ENCODE data around the gene ANO8. TPM values are rescaled to one million over a fixed set of nuclear protein-coding genes. Genes with fewer than 3 reads are reported as not detected.

The ANO8 gene
- polyA plus RNA-seq, 3 donors: 0.11 to 14.1 TPM; not detected in 1

DNA sequence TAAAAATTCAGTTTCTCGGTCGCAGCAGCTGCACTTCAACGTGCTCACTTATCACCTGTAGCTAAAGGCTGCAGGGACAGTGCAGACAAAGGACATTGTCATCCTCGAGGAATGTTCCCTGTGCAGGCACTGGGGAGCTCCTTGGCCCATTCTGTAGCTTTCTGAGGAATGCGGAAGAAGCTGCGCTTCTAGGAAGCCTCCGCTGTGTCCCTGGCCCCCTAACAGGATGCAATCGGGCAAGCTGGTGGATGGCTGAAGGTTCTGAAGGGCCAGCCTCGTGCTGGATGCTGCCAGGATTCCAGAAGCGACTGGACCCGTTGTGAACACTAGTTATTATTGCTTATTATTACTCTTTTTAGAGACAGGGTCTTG, 8.1 kb downstream of the ANO8 start:
- Histone ChIP-seq H3K36me3 (replicated peaks in 1 of 2; ENCODE audit: control insufficient read depth in 1 of 2, insufficient read depth in 2 of 2, low read length in 2 of 2) (peaks cover 15 to 22% of the 10 kb centered on the region in 2 donors), H3K9ac (ENCODE audit: insufficient read depth, low read length, poor library complexity, severe bottlenecking) (no peak overlapping the region), H3K4me3 (replicated peaks in 1 of 3; ENCODE audit: low read depth in 2 of 3, low read length in 3 of 3) (no peak overlapping the region), H2AFZ (ENCODE audit: insufficient read depth, low read depth, low read length, poor library complexity, severe bottlenecking) (no peak overlapping the region), H3K9me3 (replicated peaks in 1 of 2; ENCODE audit: control insufficient read depth in 1 of 2, insufficient read depth in 1 of 2, low read length in 2 of 2) (peaks cover 0 to 12% of the 10 kb centered on the region in 2 donors), H3K27me3 (ENCODE audit: control insufficient read depth in 2 of 2, insufficient read depth in 2 of 2, low read length in 2 of 2) (peaks cover 11 to 31% of the 10 kb centered on the region in 2 donors), H4K20me1 (ENCODE audit: insufficient read depth, low read length) (peaks cover 43% of the 10 kb centered on the region), H3K27ac (ENCODE audit: low read depth in 1 of 2, low read length in 2 of 2) (no peak overlapping the region), H3K79me2 (ENCODE audit: insufficient read depth, low read length) (no peaks in the 10 kb centered on the region), H3K4me1 (ENCODE audit: control insufficient read depth in 1 of 2, insufficient read depth in 2 of 2, low read length in 2 of 2) (peaks cover 21 to 28% of the 10 kb centered on the region in 2 donors), H3K4me2 (replicated peaks; ENCODE audit: extremely low read depth, low read length, poor library complexity, severe bottlenecking) (no peak overlapping the region)
- Mint-ChIP-seq H3K27ac (peak overlapping the region in 1 of 7 donors; percentile 6), H3K36me3 (peaks cover 27 to 53% of the 10 kb centered on the region in 2 donors), H3K27me3 (ENCODE audit: low read depth in 3 of 3) (peaks cover 27 to 58% (median 31%) of the 10 kb centered on the region in 3 donors), H3K4me3 (no peak overlapping the region), H3K4me1 (peaks cover 19% of the 10 kb centered on the region), H3K9me3 (peaks cover 0 to 9% (median 7%) of the 10 kb centered on the region in 7 donors)
- intact Hi-C loops (cut with micrococcal nuclease): no loop called here
- TF ChIP-seq CTCF (IDR thresholded peaks at IDR 0.05): no peak
- no peak for DNase-seq
- 98% methylated on average over 7 of the region's 11 CpGs for WGBS (ENCODE audit: insufficient coverage)

- peaks cover 20 to 27% of the 10 kb centered on the region in 2 donors for H3K36me3 ChIP-seq (replicated peaks in 1 of 2; ENCODE audit: control insufficient read depth in 1 of 2, insufficient read depth in 2 of 2, low read length in 2 of 2)
- H3K4me1 ChIP-seq (ENCODE audit: control insufficient read depth in 1 of 2, insufficient read depth in 2 of 2, low read length in 2 of 2): peaks cover 21 to 28% of the 10 kb centered on the region in 2 donors
- H3K27ac Mint-ChIP-seq: no peak overlapping the region
- H3K27me3 ChIP-seq (ENCODE audit: control insufficient read depth in 2 of 2, insufficient read depth in 2 of 2, low read length in 2 of 2): peaks cover 11 to 31% of the 10 kb centered on the region in 2 donors
- peaks cover 45% of the 10 kb centered on the region for H4K20me1 ChIP-seq (ENCODE audit: insufficient read depth, low read length)
- no peak overlapping the region for H3K4me2 ChIP-seq (replicated peaks; ENCODE audit: extremely low read depth, low read length, poor library complexity, severe bottlenecking)
- H3K4me3 Mint-ChIP-seq: no peak overlapping the region
- peaks cover 25 to 53% of the 10 kb centered on the region in 2 donors for H3K36me3 Mint-ChIP-seq
- no peak overlapping the region for H3K27ac ChIP-seq (ENCODE audit: low read depth in 1 of 2, low read length in 2 of 2)
- H2AFZ ChIP-seq (ENCODE audit: insufficient read depth, low read depth, low read length, poor library complexity, severe bottlenecking): no peak overlapping the region
- no peak for DNase-seq
- H3K9me3 ChIP-seq (replicated peaks in 1 of 2; ENCODE audit: control insufficient read depth in 1 of 2, insufficient read depth in 1 of 2, low read length in 2 of 2): peaks cover 0 to 12% of the 10 kb centered on the region in 2 donors
- H3K27me3 Mint-ChIP-seq (ENCODE audit: low read depth in 3 of 3): peaks cover 27 to 56% (median 31%) of the 10 kb centered on the region in 3 donors
- intact Hi-C loops (cut with micrococcal nuclease): no loop called here
- 98% methylated on average over 10 of the region's 17 CpGs for WGBS (ENCODE audit: insufficient coverage)
- H3K9ac ChIP-seq (ENCODE audit: insufficient read depth, low read length, poor library complexity, severe bottlenecking): no peak overlapping the region
- H3K9me3 Mint-ChIP-seq: peaks cover 0 to 9% (median 6%) of the 10 kb centered on the region in 7 donors
- no peak for TF ChIP-seq CTCF (IDR thresholded peaks at IDR 0.05)
- peaks cover 19% of the 10 kb centered on the region for H3K4me1 Mint-ChIP-seq
- no peak overlapping the region for H3K4me3 ChIP-seq (replicated peaks in 1 of 3; ENCODE audit: low read depth in 2 of 3, low read length in 3 of 3)
- no peaks in the 10 kb centered on the region for H3K79me2 ChIP-seq (ENCODE audit: insufficient read depth, low read length)
These were observed 8.6 kb downstream of the ANO8 start for GRCh38 chr19:17325881-17326594.

Measured in CD14-positive monocyte (primary cell).